ENCODE results near the gene CXorf65.
A peak's percentile ranks its signal among the peaks of the same experiment; 100 is the strongest.

CXorf65 gene

DNA sequence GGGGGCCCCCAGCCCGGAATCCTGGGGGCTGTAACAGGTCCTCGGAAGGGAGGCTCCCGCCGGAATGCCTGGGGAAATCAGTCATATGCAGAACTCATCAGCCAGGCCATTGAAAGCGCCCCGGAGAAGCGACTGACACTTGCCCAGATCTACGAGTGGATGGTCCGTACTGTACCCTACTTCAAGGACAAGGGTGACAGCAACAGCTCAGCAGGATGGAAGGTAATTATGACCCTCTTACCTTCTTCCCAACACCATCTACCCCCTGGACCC lies 9.8 kb downstream of the CXorf65 start:
- no peak overlapping the region for H4K91ac ChIP-seq (ENCODE audit: low read depth, low read length, poor library complexity)
- peak overlapping the region; percentile 77 for H2AFZ ChIP-seq (ENCODE audit: low read length)
- no peak overlapping the region for H2BK120ac ChIP-seq (ENCODE audit: low read depth, low read length)
- peak overlapping the region; percentile 62 for H3K4me2 ChIP-seq (ENCODE audit: insufficient read depth, low read length, poor library complexity, severe bottlenecking)
- no peak overlapping the region for H2BK15ac ChIP-seq (ENCODE audit: low read length)
- H3K23ac ChIP-seq (ENCODE audit: low read depth, low read length, poor library complexity), result no peak overlapping the region
- H2BK5ac ChIP-seq (ENCODE audit: low read length), result no peak overlapping the region
- H2AK5ac ChIP-seq (ENCODE audit: low read depth, low read length), result no peak overlapping the region
- H3K4me3 ChIP-seq (ENCODE audit: low read length in 2 of 2), result peak overlapping the region; percentile 48 to 85
- no peak overlapping the region for H3K9ac ChIP-seq (ENCODE audit: low read depth, low read length, poor library complexity)
- H3K27ac ChIP-seq (replicated peaks; ENCODE audit: low read length), result no peak overlapping the region
- no peak overlapping the region for H4K8ac ChIP-seq (ENCODE audit: low read depth, low read length)
- no peaks in the 10 kb centered on the region for H3K9me3 ChIP-seq (replicated peaks in 1 of 2; ENCODE audit: control insufficient read depth in 2 of 2, insufficient read depth in 1 of 2, low read depth in 1 of 2, low read length in 2 of 2)
- H3K4ac ChIP-seq (ENCODE audit: low read length), result no peak overlapping the region
- H3K27me3 ChIP-seq (ENCODE audit: control insufficient read depth in 3 of 3, insufficient read depth in 3 of 3, low read depth in 1 of 3, low read length in 3 of 3), result peaks cover 0 to 25% (median 10%) of the 10 kb centered on the region in 3 experiments
- H3K36me3 ChIP-seq (replicated peaks in 1 of 2; ENCODE audit: control insufficient read depth in 2 of 2, insufficient read depth in 2 of 2, low read length in 2 of 2), result no peaks in the 10 kb centered on the region
- H3K79me1 ChIP-seq (ENCODE audit: low read depth, low read length), result no peaks in the 10 kb centered on the region
- peaks cover 2 to 5% of the 10 kb centered on the region in 2 donors for H3K4me1 ChIP-seq (ENCODE audit: control insufficient read depth in 2 of 2, insufficient read depth in 1 of 2, low read depth in 1 of 2, low read length in 2 of 2)
- H3K18ac ChIP-seq (ENCODE audit: low read length), result no peak overlapping the region
- WGBS, 2 donors (ENCODE audit: extremely low coverage in 2 of 2, insufficient read length in 2 of 2, insufficient replicate concordance in 1 of 2), result no CpG with 5 or more reads among the region's 9 CpGs
- DNase-seq (ENCODE audit: low spot score), result no peak
- H2BK12ac ChIP-seq (ENCODE audit: low read length), result no peak overlapping the region
- no peak overlapping the region for H3K14ac ChIP-seq (ENCODE audit: low read length)

DNA sequence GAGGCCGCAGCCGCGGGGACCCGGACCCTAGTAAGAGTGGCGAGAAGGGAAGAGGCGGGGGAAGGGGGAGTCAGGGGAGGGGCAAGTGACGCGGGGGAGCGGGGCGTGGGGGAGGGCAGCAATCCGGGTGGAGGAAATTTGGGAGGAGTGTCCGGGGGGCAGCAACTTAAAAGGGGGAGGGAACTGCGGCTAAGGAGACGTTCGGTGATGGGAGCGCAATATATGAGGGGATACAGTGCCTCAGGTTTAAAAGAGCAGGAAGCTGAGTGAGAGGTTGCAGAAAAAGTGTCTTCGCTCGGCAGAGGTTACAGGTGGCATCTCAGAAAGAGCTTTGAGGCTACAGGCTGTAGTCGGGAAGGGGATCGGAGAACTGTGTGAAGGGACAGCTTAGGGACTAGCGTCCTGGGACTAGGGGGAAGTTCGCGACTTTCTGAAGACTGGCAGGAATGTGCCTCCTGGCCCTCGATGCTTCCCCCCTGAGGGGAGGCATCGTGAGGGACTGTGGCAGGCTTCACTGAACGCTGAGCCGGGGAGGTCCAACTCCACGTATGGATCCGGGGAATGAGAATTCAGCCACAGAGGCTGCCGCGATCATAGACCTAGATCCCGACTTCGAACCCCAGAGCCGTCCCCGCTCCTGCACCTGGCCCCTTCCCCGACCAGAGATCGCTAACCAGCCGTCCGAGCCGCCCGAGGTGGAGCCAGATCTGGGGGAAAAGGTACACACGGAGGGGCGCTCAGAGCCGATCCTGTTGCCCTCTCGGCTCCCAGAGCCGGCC lies 10.4 kb downstream of the CXorf65 start:
- Histone ChIP-seq H3K4me3 (ENCODE audit: low read length in 2 of 2) (peak overlapping the region; percentile 48 to 85), H3K4ac (ENCODE audit: low read length) (no peak overlapping the region), H3K36me3 (replicated peaks in 1 of 2; ENCODE audit: control insufficient read depth in 2 of 2, insufficient read depth in 2 of 2, low read length in 2 of 2) (no peaks in the 10 kb centered on the region), H3K9ac (ENCODE audit: low read depth, low read length, poor library complexity) (peak overlapping the region; percentile 72), H2BK15ac (ENCODE audit: low read length) (no peak overlapping the region), H3K14ac (ENCODE audit: low read length) (no peak overlapping the region), H4K8ac (ENCODE audit: low read depth, low read length) (no peak overlapping the region), H4K91ac (ENCODE audit: low read depth, low read length, poor library complexity) (no peak overlapping the region), H3K79me1 (ENCODE audit: low read depth, low read length) (no peaks in the 10 kb centered on the region), H2BK120ac (ENCODE audit: low read depth, low read length) (no peak overlapping the region), H2BK12ac (ENCODE audit: low read length) (no peak overlapping the region), H3K23ac (ENCODE audit: low read depth, low read length, poor library complexity) (no peak overlapping the region), H3K27ac (replicated peaks; ENCODE audit: low read length) (no peak overlapping the region), H3K4me2 (ENCODE audit: insufficient read depth, low read length, poor library complexity, severe bottlenecking) (peak overlapping the region; percentile 62), H2BK5ac (ENCODE audit: low read length) (no peak overlapping the region), H3K27me3 (ENCODE audit: control insufficient read depth in 3 of 3, insufficient read depth in 3 of 3, low read depth in 1 of 3, low read length in 3 of 3) (peaks cover 0 to 23% (median 10%) of the 10 kb centered on the region in 3 experiments), H2AFZ (ENCODE audit: low read length) (peak overlapping the region; percentile 77), H3K18ac (ENCODE audit: low read length) (peak overlapping the region; percentile 80), H3K9me3 (replicated peaks in 1 of 2; ENCODE audit: control insufficient read depth in 2 of 2, insufficient read depth in 1 of 2, low read depth in 1 of 2, low read length in 2 of 2) (no peaks in the 10 kb centered on the region), H2AK5ac (ENCODE audit: low read depth, low read length) (no peak overlapping the region), H3K4me1 (ENCODE audit: control insufficient read depth in 2 of 2, insufficient read depth in 1 of 2, low read depth in 1 of 2, low read length in 2 of 2) (peaks cover 2 to 5% of the 10 kb centered on the region in 2 donors)
- no peak for DNase-seq (ENCODE audit: low spot score)
- WGBS, 2 donors (ENCODE audit: extremely low coverage in 2 of 2, insufficient read length in 2 of 2, insufficient replicate concordance in 1 of 2), result no CpG with 5 or more reads among the region's 46 CpGs

DNA sequence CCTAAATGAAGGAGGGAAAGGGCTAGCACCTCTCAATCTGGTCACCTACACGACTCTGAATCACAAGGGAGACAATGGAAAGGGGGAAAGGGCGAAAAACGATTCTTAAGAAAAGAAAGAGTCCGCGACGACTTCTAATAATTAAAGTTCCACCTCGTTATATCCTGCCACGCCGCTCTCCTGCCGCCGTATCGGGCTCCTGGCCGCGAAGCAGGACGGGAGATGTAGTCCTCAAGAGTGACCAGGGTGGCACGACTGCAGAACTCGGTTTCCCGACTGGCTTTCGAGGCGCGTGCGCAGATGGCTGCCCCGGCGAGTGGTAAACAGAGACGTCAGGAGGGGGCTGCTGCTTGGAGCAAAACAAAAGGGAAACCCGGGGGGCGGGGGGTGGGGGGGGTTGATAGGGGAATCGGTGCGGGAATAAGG lies 11.0 kb downstream of the CXorf65 start, which contains the start of gene FOXO4:
Gene FOXO4, plus strand, starts transcription at position 297 of the 426 bp plus-strand sequence. CDS start 678 bp downstream, outside the sequence.
- H3K27ac ChIP-seq (replicated peaks; ENCODE audit: low read length), result no peak within 1 kb of the TSS
- no CpG with 5 or more reads among the region's 29 CpGs for WGBS, 2 donors (ENCODE audit: extremely low coverage in 2 of 2, insufficient read length in 2 of 2, insufficient replicate concordance in 1 of 2)
- H4K8ac ChIP-seq (ENCODE audit: low read depth, low read length), result no peak within 1 kb of the TSS

DNA sequence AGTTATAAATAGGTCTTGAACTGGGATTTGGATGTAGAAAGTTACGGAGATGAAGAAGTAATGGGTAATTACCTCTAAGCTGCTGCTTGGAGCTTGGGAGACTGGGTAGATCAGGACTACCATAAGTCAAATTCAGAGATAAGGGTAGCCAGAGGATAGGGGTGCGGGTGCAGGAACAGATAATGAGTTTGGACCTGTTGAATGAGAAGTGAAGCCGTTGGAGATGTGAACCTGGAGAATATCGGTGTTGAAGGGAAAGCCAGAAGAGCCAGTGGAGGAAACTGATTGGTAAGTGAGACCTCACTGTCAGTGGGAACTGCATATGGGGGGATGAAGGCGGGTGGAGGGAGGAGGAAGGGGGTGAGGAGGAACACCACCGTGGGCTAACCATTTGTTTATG lies 11.5 kb downstream of the CXorf65 start:
- Histone ChIP-seq H3K9ac (ENCODE audit: low read depth, low read length, poor library complexity) (no peak overlapping the region), H3K27me3 (ENCODE audit: control insufficient read depth in 3 of 3, insufficient read depth in 3 of 3, low read depth in 1 of 3, low read length in 3 of 3) (peaks cover 0 to 23% (median 10%) of the 10 kb centered on the region in 3 experiments), H3K4me2 (ENCODE audit: insufficient read depth, low read length, poor library complexity, severe bottlenecking) (peak overlapping the region; percentile 52), H4K8ac (ENCODE audit: low read depth, low read length) (no peak overlapping the region), H2AFZ (ENCODE audit: low read length) (peak overlapping the region; percentile 77), H2BK15ac (ENCODE audit: low read length) (no peak overlapping the region), H3K79me1 (ENCODE audit: low read depth, low read length) (no peaks in the 10 kb centered on the region), H3K9me3 (replicated peaks in 1 of 2; ENCODE audit: control insufficient read depth in 2 of 2, insufficient read depth in 1 of 2, low read depth in 1 of 2, low read length in 2 of 2) (no peaks in the 10 kb centered on the region), H2BK12ac (ENCODE audit: low read length) (no peak overlapping the region), H3K4me1 (ENCODE audit: control insufficient read depth in 2 of 2, insufficient read depth in 1 of 2, low read depth in 1 of 2, low read length in 2 of 2) (peaks cover 2 to 5% of the 10 kb centered on the region in 2 donors), H3K4ac (ENCODE audit: low read length) (no peak overlapping the region), H3K18ac (ENCODE audit: low read length) (no peak overlapping the region), H3K36me3 (replicated peaks in 1 of 2; ENCODE audit: control insufficient read depth in 2 of 2, insufficient read depth in 2 of 2, low read length in 2 of 2) (no peaks in the 10 kb centered on the region), H2BK5ac (ENCODE audit: low read length) (no peak overlapping the region), H3K23ac (ENCODE audit: low read depth, low read length, poor library complexity) (no peak overlapping the region), H2BK120ac (ENCODE audit: low read depth, low read length) (no peak overlapping the region), H3K4me3 (ENCODE audit: low read length in 2 of 2) (peak overlapping the region; percentile 48 to 78), H3K14ac (ENCODE audit: low read length) (no peak overlapping the region), H3K27ac (replicated peaks; ENCODE audit: low read length) (no peak overlapping the region), H4K91ac (ENCODE audit: low read depth, low read length, poor library complexity) (no peak overlapping the region), H2AK5ac (ENCODE audit: low read depth, low read length) (no peak overlapping the region)
- no peak for DNase-seq (ENCODE audit: low spot score)
- WGBS, 2 donors (ENCODE audit: extremely low coverage in 2 of 2, insufficient read length in 2 of 2, insufficient replicate concordance in 1 of 2), result no CpG with 5 or more reads among the region's 6 CpGs

More for the DNA sequence above, 11.0 kb downstream of the CXorf65 start, which contains the start of gene FOXO4:
- H2BK5ac ChIP-seq (ENCODE audit: low read length), result no peak within 1 kb of the TSS
- H3K4me3 ChIP-seq (ENCODE audit: low read length in 2 of 2), result peak within 1 kb of the TSS; percentile 48 to 85
- H3K79me1 ChIP-seq (ENCODE audit: low read depth, low read length), result no peaks in the 10 kb centered on the region
- H3K14ac ChIP-seq (ENCODE audit: low read length), result no peak within 1 kb of the TSS
- H3K4me1 ChIP-seq (ENCODE audit: control insufficient read depth in 2 of 2, insufficient read depth in 1 of 2, low read depth in 1 of 2, low read length in 2 of 2), result peaks cover 2 to 5% of the 10 kb centered on the region in 2 donors
- H2BK120ac ChIP-seq (ENCODE audit: low read depth, low read length), result no peak within 1 kb of the TSS
- DNase-seq (ENCODE audit: low spot score), result peak; percentile 76
- no peak within 1 kb of the TSS for H4K91ac ChIP-seq (ENCODE audit: low read depth, low read length, poor library complexity)
- H3K4me2 ChIP-seq (ENCODE audit: insufficient read depth, low read length, poor library complexity, severe bottlenecking), result peak within 1 kb of the TSS; percentile 62
- no peak within 1 kb of the TSS for H2AK5ac ChIP-seq (ENCODE audit: low read depth, low read length)
- H2BK15ac ChIP-seq (ENCODE audit: low read length), result no peak within 1 kb of the TSS
- H3K23ac ChIP-seq (ENCODE audit: low read depth, low read length, poor library complexity), result no peak within 1 kb of the TSS
- no peaks in the 10 kb centered on the region for H3K36me3 ChIP-seq (replicated peaks in 1 of 2; ENCODE audit: control insufficient read depth in 2 of 2, insufficient read depth in 2 of 2, low read length in 2 of 2)
- H3K9ac ChIP-seq (ENCODE audit: low read depth, low read length, poor library complexity), result peak within 1 kb of the TSS; percentile 72
- H2BK12ac ChIP-seq (ENCODE audit: low read length), result no peak within 1 kb of the TSS
- H3K18ac ChIP-seq (ENCODE audit: low read length), result peak within 1 kb of the TSS; percentile 80
- H2AFZ ChIP-seq (ENCODE audit: low read length), result peak within 1 kb of the TSS; percentile 77
- no peak within 1 kb of the TSS for H3K4ac ChIP-seq (ENCODE audit: low read length)
- H3K27me3 ChIP-seq (ENCODE audit: control insufficient read depth in 3 of 3, insufficient read depth in 3 of 3, low read depth in 1 of 3, low read length in 3 of 3), result peaks cover 0 to 23% (median 10%) of the 10 kb centered on the region in 3 experiments
- H3K9me3 ChIP-seq (replicated peaks in 1 of 2; ENCODE audit: control insufficient read depth in 2 of 2, insufficient read depth in 1 of 2, low read depth in 1 of 2, low read length in 2 of 2), result no peaks in the 10 kb centered on the region
